Measurements from ENCODE around the gene COL6A6.

DNA sequence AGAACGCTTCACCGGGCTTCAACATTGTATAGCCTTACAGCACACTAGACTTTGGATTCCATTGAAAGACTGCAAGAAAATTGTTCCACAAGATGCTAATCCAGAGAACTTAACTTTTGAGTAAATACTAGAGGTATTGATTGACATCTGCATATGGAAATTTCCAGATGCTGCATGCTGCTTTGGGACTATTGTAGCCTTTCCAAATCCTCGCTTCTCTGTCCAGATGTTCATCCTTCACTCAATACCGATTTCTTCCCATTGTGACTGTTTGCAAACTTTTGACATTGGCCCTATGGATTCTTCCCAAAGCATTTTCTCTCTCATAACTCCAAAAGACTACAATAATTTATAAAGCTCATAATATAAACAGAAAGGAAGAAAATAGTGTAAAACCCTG is 41.4 kb downstream of the COL6A6 start:
- TF ChIP-seq, protein P1, sequence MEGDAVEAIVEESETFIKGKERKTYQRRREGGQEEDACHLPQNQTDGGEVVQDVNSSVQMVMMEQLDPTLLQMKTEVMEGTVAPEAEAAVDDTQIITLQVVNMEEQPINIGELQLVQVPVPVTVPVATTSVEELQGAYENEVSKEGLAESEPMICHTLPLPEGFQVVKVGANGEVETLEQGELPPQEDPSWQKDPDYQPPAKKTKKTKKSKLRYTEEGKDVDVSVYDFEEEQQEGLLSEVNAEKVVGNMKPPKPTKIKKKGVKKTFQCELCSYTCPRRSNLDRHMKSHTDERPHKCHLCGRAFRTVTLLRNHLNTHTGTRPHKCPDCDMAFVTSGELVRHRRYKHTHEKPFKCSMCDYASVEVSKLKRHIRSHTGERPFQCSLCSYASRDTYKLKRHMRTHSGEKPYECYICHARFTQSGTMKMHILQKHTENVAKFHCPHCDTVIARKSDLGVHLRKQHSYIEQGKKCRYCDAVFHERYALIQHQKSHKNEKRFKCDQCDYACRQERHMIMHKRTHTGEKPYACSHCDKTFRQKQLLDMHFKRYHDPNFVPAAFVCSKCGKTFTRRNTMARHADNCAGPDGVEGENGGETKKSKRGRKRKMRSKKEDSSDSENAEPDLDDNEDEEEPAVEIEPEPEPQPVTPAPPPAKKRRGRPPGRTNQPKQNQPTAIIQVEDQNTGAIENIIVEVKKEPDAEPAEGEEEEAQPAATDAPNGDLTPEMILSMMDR (IDR thresholded peaks at IDR 0.05), result no peak
- no peak for TF ChIP-seq POLR2A (IDR thresholded peaks at IDR 0.05)
